Measurements from ENCODE around the gene PGP.

Gene PGP

GRCh38 chr16:2197765-2198164, 16.9 kb downstream of the PGP start:
- DNase-seq: no peak

- DNase-seq: no peak
Observed at GRCh38 chr16:2196981-2197511, 17.6 kb downstream of the PGP start.

GRCh38 chr16:2196162-2196980, 18.3 kb downstream of the PGP start, which contains the start of gene CASKIN1:
Gene CASKIN1, minus strand, starts transcription at chr16:2196605. Its CDS starts 173 bp downstream, at chr16:2196432.
- DNase-seq: peak; percentile 55

- DNase-seq: no peak
Observed at GRCh38 chr16:2195322-2196161, 19.1 kb downstream of the PGP start.

GRCh38 chr16:2194852-2195321, 19.8 kb downstream of the PGP start:
- peak; percentile 79 for DNase-seq

GRCh38 chr16:2194166-2194834, 20.3 kb downstream of the PGP start:
- peak; percentile 65 for DNase-seq

- no peak for DNase-seq
Observed at GRCh38 chr16:2191446-2191706, 23.3 kb downstream of the PGP start.

GRCh38 chr16:2190659-2191445, 23.8 kb downstream of the PGP start:
- no peak for DNase-seq

GRCh38 chr16:2190002-2190658, 24.5 kb downstream of the PGP start:
- no peak for DNase-seq

- no peak for DNase-seq
Observed at GRCh38 chr16:2189252-2189893, 25.3 kb downstream of the PGP start.

- no peak for DNase-seq
Observed at GRCh38 chr16:2188395-2188794, 26.2 kb downstream of the PGP start.

- no peak for DNase-seq
Observed at GRCh38 chr16:2187212-2187611, 27.4 kb downstream of the PGP start.

- DNase-seq: no peak
Observed at GRCh38 chr16:2186505-2186904, 28.1 kb downstream of the PGP start.

GRCh38 chr16:2186064-2186463, 28.6 kb downstream of the PGP start:
- DNase-seq: no peak

GRCh38 chr16:2184962-2185361, 29.7 kb downstream of the PGP start:
- DNase-seq: no peak

- DNase-seq: no peak
Observed at GRCh38 chr16:2184346-2184745, 30.3 kb downstream of the PGP start.

GRCh38 chr16:2183671-2184070, 31.0 kb downstream of the PGP start:
- DNase-seq: no peak

- DNase-seq: no peak
Observed at GRCh38 chr16:2181952-2182351, 32.7 kb downstream of the PGP start.

- DNase-seq: no peak
Observed at GRCh38 chr16:2180962-2181923, 33.4 kb downstream of the PGP start.

GRCh38 chr16:2180461-2180860, 34.2 kb downstream of the PGP start:
- DNase-seq: no peak

Measured in hematopoietic multipotent progenitor cell treated with erythropoietin and hydrocortisone succinate and interleukin-3 and kit ligand, for 6 days (in vitro differentiated cells).